RWPE1 (cell line): ENCODE results near the gene TRPM3.

Experiments
- CTCF ChIA-PET: fragments of 350-600 bp; sonication (Branson Sonifier 250); formaldehyde crosslinking; extraction: SDS; loops from one replicate; lab custom pipeline; 2021; lab: Yijun Ruan, JAX
- POLR2A ChIA-PET: fragments of 400-600 bp; formaldehyde crosslinking; extraction: SDS; loops from one replicate; lab custom pipeline; 2020; ENCODE audit warnings: antibody characterized with exemption; ENCODE audit not compliant: low non-redundant PET; lab: Yijun Ruan, JAX
- DNase-seq: peaks from one replicate; pipeline ENCODE4 v3.0.0; 2012; ENCODE audit warnings: low spot score
- H3K27ac ChIP-seq: fragments of 450-650 bp; 2 replicates; pipeline ENCODE4 v1.5.1; 2017
- CTCF ChIP-seq: fragments of 450-650 bp; conservative IDR thresholded peaks from 2 replicates; pipeline ENCODE4 v1.5.1; 2017; ENCODE audit warnings: low read depth, mild to moderate bottlenecking

The TRPM3 gene

GRCh38 chr9:71121275-71122021 is at the start of gene TRPM3:
Gene TRPM3, minus strand, starts transcription at chr9:71121621. Its CDS starts 267 bp downstream, at chr9:71121354.
- no peak for DNase-seq
- no peak for TF ChIP-seq CTCF
- CTCF ChIA-PET: interaction anchor here (0.6 kb wide), 1 partner anchor 9 kb away, joined by 4 read pairs; no protein-coding TSS in a partner anchor
- no peak within 1 kb of the TSS for H3K27ac ChIP-seq
- POLR2A ChIA-PET: no interaction called here

GRCh38 chr9:71168418-71168817 is 47.0 kb upstream of the TRPM3 start:
- ChIA-PET POLR2A (no interaction called here), CTCF (no interaction called here)

GRCh38 chr9:71162126-71162525 is 40.7 kb upstream of the TRPM3 start:
- no peak for DNase-seq
- CTCF ChIA-PET: no interaction called here
- POLR2A ChIA-PET: no interaction called here
- TF ChIP-seq CTCF: no peak
- H3K27ac ChIP-seq: no peak overlapping the region

More at GRCh38 chr9:71168418-71168817, 47.0 kb upstream of the TRPM3 start:
- H3K27ac ChIP-seq: no peak overlapping the region
- DNase-seq: no peak
- no peak for TF ChIP-seq CTCF

- no peak for DNase-seq
These were observed 36.3 kb upstream of the TRPM3 start for GRCh38 chr9:71157731-71158130.

GRCh38 chr9:71147368-71147767 is 25.9 kb upstream of the TRPM3 start:
- no peak for TF ChIP-seq CTCF
- DNase-seq: no peak
- CTCF ChIA-PET: interaction anchor here (0.7 kb wide), 1 partner anchor 17 kb away, joined by 4 read pairs; no protein-coding TSS in a partner anchor
- POLR2A ChIA-PET: no interaction called here
- no peak overlapping the region for H3K27ac ChIP-seq

More at GRCh38 chr9:71157731-71158130, 36.3 kb upstream of the TRPM3 start:
- no peak for TF ChIP-seq CTCF
- CTCF ChIA-PET: interaction anchor here (0.6 to 0.7 kb wide), 3 partner anchors 37 to 509 kb away, joined by 3 read pairs; no protein-coding TSS in a partner anchor
- H3K27ac ChIP-seq: no peak overlapping the region
- POLR2A ChIA-PET: no interaction called here

GRCh38 chr9:71146511-71146910 is 25.1 kb upstream of the TRPM3 start:
- ChIA-PET CTCF (interaction anchor here (0.7 kb wide), 1 partner anchor 16 kb away, joined by 4 read pairs; no protein-coding TSS in a partner anchor), POLR2A (no interaction called here)
- no peak for DNase-seq
- H3K27ac ChIP-seq: no peak overlapping the region
- no peak for TF ChIP-seq CTCF
